KOPT-K1 (cell line): Measurements from ENCODE around the gene TOR2A.

Experiments
- H3K27ac ChIP-seq: fragments of 200-600 bp; sonication (generic); 2 replicates; pipeline ENCODE4 v1.5.1; 2016; ENCODE audit warnings: antibody characterized with exemption, mild to moderate bottlenecking, low read depth, low read length; ENCODE audit not compliant: poor library complexity, severe bottlenecking
- H3K36me3 ChIP-seq: fragments of 200-600 bp; sonication (generic); 2 replicates; pipeline ENCODE4 v1.5.1; 2017; ENCODE audit warnings: antibody characterized with exemption, mild to moderate bottlenecking, low read length, moderate library complexity; ENCODE audit not compliant: insufficient read depth
- H3K9me3 ChIP-seq: fragments of 200-600 bp; sonication (generic); 2 replicates; pipeline ENCODE4 v1.5.1; 2017; ENCODE audit warnings: antibody characterized with exemption, low read length, mild to moderate bottlenecking; ENCODE audit not compliant: insufficient read depth, poor library complexity, severe bottlenecking

TOR2A gene

DNA sequence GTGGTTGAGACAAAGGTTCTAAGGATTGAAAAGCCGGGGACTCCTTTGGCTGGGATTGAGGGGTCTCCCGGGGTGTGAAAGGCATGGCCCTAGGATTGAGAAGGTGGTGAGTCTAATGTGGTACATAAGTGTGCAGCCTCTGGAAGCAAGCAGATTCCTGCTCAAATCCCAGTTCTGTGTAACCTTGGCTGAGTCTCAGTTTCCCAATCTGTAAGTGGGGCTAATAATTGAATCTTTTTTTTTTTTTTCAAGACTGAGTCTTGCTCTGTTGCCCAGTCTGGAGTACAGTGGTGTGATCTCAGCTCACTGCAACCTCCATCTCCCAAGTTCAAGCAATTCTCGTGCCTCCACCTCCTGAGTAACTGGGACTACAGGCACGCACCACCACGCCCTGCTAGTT, 37.5 kb upstream of the TOR2A start:
- Histone ChIP-seq H3K9me3 (no peaks in the 10 kb centered on the region), H3K27ac (no peak overlapping the region), H3K36me3 (peaks cover 36% of the 10 kb centered on the region)

DNA sequence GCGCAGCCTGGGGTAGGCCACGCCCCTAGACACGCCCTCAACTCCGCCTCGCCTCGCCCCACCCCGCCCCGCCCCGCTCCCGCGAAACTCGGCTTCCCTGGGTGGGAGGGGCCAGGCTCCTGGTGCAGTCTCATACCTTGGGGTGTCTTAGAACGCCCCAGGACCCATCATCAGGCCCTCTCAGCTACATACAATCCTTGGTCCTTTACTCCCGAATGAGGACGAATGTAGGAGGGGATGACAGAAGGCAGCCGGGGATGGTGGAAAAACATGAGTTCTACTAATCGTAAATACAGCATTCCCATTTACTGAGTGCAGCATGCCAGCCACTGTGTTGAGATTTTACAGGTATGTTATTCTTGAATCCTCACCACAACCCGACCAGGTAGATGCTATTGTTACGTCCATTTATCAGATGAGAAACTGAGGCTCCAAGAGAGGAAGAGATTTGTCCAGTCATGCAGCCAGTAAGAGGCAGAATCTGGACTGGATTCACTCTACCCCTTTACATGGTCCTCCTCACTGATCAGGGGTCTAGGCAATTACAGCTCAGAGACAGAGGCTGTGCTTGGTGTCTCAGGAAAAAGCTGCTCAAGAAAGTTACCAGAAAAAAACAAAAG, 36.6 kb upstream of the TOR2A start:
- H3K9me3 ChIP-seq = no peaks in the 10 kb centered on the region
- peak overlapping the region; percentile 36 for H3K27ac ChIP-seq
- H3K36me3 ChIP-seq = peaks cover 45% of the 10 kb centered on the region

GRCh38 chr9:127770905-127771569, 35.9 kb upstream of the TOR2A start:
- Histone ChIP-seq H3K27ac (peak overlapping the region; percentile 55), H3K9me3 (no peaks in the 10 kb centered on the region), H3K36me3 (peaks cover 52% of the 10 kb centered on the region)

- Histone ChIP-seq H3K36me3 (peaks cover 57% of the 10 kb centered on the region), H3K27ac (peak overlapping the region; percentile 55), H3K9me3 (no peaks in the 10 kb centered on the region)
Observed at GRCh38 chr9:127770583-127770904, 35.5 kb upstream of the TOR2A start.

DNA sequence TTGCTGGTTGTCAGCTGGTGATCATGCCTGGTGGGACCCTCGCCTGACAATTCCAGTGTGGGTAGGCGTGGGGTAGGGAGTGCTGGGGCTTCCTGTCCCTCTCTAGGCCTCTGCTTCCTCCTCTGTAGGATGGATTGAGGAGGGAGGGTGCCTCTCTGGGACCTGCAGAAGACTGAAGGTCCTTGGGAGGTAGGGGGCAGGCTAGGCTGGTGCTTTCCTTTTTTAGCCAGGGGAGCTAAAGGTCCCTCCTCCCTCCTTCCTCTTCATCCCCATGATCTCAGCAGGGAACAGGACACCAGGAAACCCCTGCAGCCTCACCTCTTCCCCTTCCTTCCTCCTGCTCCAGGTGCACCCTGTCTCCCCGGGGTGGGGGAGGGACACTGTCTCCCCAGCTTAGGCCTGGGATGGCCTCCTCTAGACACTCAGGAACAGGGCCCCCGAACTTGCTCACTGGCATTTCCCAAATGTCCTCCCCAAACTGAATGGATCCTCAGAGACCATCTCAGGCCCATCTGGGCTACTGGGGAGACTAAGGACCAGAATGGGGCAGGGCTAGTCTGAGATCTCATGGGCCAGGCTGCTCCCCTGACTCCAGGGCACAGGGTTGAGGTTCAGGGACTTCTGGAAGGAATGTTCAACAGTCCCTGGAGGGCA, 35.0 kb upstream of the TOR2A start:
- Histone ChIP-seq H3K27ac (peak overlapping the region; percentile 55), H3K36me3 (peaks cover 61% of the 10 kb centered on the region), H3K9me3 (no peaks in the 10 kb centered on the region)

- Histone ChIP-seq H3K36me3 (peaks cover 63% of the 10 kb centered on the region), H3K9me3 (no peaks in the 10 kb centered on the region), H3K27ac (peak overlapping the region; percentile 63)
Observed at GRCh38 chr9:127769101-127769500, 34.0 kb upstream of the TOR2A start.

DNA sequence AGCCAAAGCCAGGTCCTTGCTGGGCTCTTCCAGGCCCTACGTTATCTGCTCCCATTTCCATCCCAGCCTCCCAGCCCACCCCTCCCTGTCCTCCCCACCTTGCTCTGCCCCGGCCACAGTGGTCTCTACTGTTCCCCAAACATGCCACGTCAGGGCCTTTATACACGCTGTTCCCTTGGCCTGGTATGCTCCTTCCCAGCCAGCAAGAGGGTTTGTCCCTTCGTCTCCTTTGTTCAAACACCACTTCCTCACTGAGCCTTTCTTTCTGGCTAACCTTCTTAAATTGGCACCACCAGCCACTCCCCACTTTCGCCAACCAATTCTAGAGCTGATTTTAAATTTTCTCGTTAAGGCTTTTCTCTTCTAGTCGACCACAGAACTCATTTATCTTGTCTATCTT, 33.6 kb upstream of the TOR2A start:
- Histone ChIP-seq H3K36me3 (peaks cover 59% of the 10 kb centered on the region), H3K27ac (peak overlapping the region; percentile 63), H3K9me3 (no peaks in the 10 kb centered on the region)

- H3K36me3 ChIP-seq = peaks cover 55% of the 10 kb centered on the region
- no peaks in the 10 kb centered on the region for H3K9me3 ChIP-seq
- peak overlapping the region; percentile 63 for H3K27ac ChIP-seq
Observed at GRCh38 chr9:127767909-127768331, 32.8 kb upstream of the TOR2A start.

- peaks cover 55% of the 10 kb centered on the region for H3K36me3 ChIP-seq
- H3K9me3 ChIP-seq = no peaks in the 10 kb centered on the region
- H3K27ac ChIP-seq = peak overlapping the region; percentile 63
Observed at GRCh38 chr9:127767410-127767809, 32.3 kb upstream of the TOR2A start.

GRCh38 chr9:127765418-127765817, 30.3 kb upstream of the TOR2A start:
- Histone ChIP-seq H3K9me3 (no peaks in the 10 kb centered on the region), H3K36me3 (peaks cover 63% of the 10 kb centered on the region), H3K27ac (no peak overlapping the region)

GRCh38 chr9:127763918-127764384, 28.9 kb upstream of the TOR2A start:
- no peak overlapping the region for H3K27ac ChIP-seq
- no peaks in the 10 kb centered on the region for H3K9me3 ChIP-seq
- peaks cover 71% of the 10 kb centered on the region for H3K36me3 ChIP-seq

DNA sequence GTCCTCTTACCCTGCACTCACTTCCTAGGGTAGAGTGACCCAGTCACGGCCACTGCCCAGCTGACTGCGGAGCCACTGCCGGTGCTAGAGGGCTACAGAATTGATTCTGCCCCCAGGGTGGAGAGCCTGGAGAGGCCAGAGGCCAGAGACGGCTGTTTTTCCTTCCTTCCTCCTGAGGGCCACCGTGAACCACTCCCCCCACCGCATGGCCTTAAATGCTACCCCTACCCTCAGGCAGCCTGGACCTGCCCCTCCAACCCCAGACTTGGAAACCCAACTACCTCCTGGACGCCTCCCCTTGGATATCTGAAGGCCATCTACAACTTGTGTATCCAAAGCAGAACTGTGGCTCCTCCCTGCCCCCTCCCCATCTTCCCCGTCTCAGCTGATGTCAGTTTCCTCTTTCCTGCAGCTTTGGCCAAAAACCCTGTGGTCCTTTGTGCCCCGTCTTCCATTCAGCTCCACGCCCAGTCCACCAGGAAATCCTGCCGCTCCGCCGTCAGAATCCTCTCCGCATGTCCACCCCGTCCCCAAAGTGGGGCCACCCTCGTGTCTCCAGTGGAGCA, 27.1 kb upstream of the TOR2A start:
- peaks cover 71% of the 10 kb centered on the region for H3K36me3 ChIP-seq
- no peak overlapping the region for H3K27ac ChIP-seq
- no peaks in the 10 kb centered on the region for H3K9me3 ChIP-seq

GRCh38 chr9:127761491-127761956, 26.4 kb upstream of the TOR2A start:
- Histone ChIP-seq H3K36me3 (peaks cover 65% of the 10 kb centered on the region), H3K27ac (no peak overlapping the region), H3K9me3 (no peaks in the 10 kb centered on the region)

GRCh38 chr9:127761061-127761460, 26.0 kb upstream of the TOR2A start:
- no peak overlapping the region for H3K27ac ChIP-seq
- no peaks in the 10 kb centered on the region for H3K9me3 ChIP-seq
- H3K36me3 ChIP-seq = peaks cover 63% of the 10 kb centered on the region

DNA sequence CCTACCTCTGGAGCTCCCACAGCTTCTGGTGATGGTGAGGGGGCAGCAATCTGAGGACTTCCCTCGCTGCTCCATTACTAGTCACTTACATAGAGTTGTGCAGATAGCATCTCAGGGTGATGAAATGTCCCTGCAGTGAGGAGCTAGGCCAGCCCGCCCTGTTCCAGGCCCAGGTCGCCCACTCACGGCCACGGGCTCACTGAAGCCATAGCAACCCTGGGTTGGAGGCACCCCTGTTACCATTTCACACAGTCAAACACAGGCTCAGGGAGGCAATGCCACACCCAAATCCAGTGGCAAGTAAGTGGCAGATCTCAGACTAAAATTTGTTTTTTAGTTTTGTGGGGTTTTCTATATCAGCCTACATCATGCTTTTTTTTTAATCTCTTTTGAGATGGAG, 23.7 kb upstream of the TOR2A start:
- peaks cover 51% of the 10 kb centered on the region; the same call in 1 of the 2 replicates for H3K36me3 ChIP-seq
- no peaks in the 10 kb centered on the region for H3K9me3 ChIP-seq
- no peak overlapping the region for H3K27ac ChIP-seq
